OCI-LY7 (cell line): ENCODE measurements around the gene IGFALS. TPM values are rescaled to one million over a fixed set of nuclear protein-coding genes. Genes with fewer than 3 reads are reported as not detected.

Source experiments
- BruUV-seq: library from RNA; stranded (reverse); fragments of 400-500 nt; replicated peaks from 2 replicates; lab custom pipeline; 2021; lab: Mats Ljungman, UMichigan
- CTCF ChIA-PET: fragments of 300-600 bp; sonication (Branson Sonifier 250); formaldehyde crosslinking; loops from one replicate; lab custom pipeline; 2022; ENCODE audit warnings: antibody characterized with exemption; ENCODE audit not compliant: unreplicated experiment; lab: Charles Lee
- POLR2A ChIA-PET: fragments of 300-600 bp; sonication (Branson Sonifier 250); formaldehyde crosslinking; loops from one replicate; lab custom pipeline; 2022; ENCODE audit warnings: antibody characterized with exemption; lab: Charles Lee
- DNase-seq: peaks from one replicate; pipeline ENCODE4 v3.0.0-alpha.2; 2015; ENCODE audit warnings: low spot score
- H2AFZ ChIP-seq: fragments of 200-600 bp; sonication (generic), shearing (Covaris generic); 2 replicates; pipeline ENCODE4 v1.6.1; 2014; ENCODE audit warnings: mild to moderate bottlenecking, antibody characterized with exemption, low read length, moderate library complexity
- H3K27ac ChIP-seq: fragments of 200-600 bp; sonication (generic); 2 replicates; pipeline ENCODE4 v1.5.1; 2014; ENCODE audit warnings: mixed run types, low read depth, mild to moderate bottlenecking, moderate library complexity, low read length, inconsistent platforms; ENCODE audit not compliant: poor library complexity, severe bottlenecking
- H3K36me3 ChIP-seq: fragments of 200-600 bp; sonication (generic); 2 replicates; pipeline ENCODE4 v1.6.1; 2014; ENCODE audit warnings: mild to moderate bottlenecking, antibody characterized with exemption, low read length, moderate library complexity, mixed read lengths; ENCODE audit not compliant: insufficient read depth
- H3K4me1 ChIP-seq: fragments of 200-600 bp; sonication (generic); 2 replicates; pipeline ENCODE4 v1.5.1; 2014; ENCODE audit warnings: mild to moderate bottlenecking, low read length; ENCODE audit not compliant: insufficient read depth, poor library complexity, severe bottlenecking
- H3K4me2 ChIP-seq: fragments of 200-600 bp; sonication (generic); 2 replicates; pipeline ENCODE4 v1.6.1; 2014; ENCODE audit warnings: mild to moderate bottlenecking, low read length
- H3K4me3 ChIP-seq: fragments of 200-600 bp; sonication (generic); 2 replicates; pipeline ENCODE4 v1.5.1; 2014; ENCODE audit warnings: mild to moderate bottlenecking, low read depth, low read length; ENCODE audit not compliant: poor library complexity, severe bottlenecking
- H3K79me2 ChIP-seq: fragments of 200-600 bp; sonication (generic); 2 replicates; pipeline ENCODE4 v1.6.1; 2016; ENCODE audit warnings: low read depth, mild to moderate bottlenecking, low read length, moderate library complexity, mixed read lengths; ENCODE audit not compliant: insufficient read depth
- H3K9me2 ChIP-seq: fragments of 200-600 bp; sonication (generic); 2 replicates; pipeline ENCODE4 v1.6.1; 2016; ENCODE audit warnings: mild to moderate bottlenecking, low read length, mixed read lengths; ENCODE audit not compliant: insufficient read depth
- H3K9me3 ChIP-seq: fragments of 200-600 bp; sonication (generic); 2 replicates; pipeline ENCODE4 v1.6.1; 2014; ENCODE audit warnings: mild to moderate bottlenecking, mixed run types, low read length, mixed read lengths
- H4K20me1 ChIP-seq: fragments of 200-600 bp; sonication (generic); 2 replicates; pipeline ENCODE4 v1.6.1; 2014; ENCODE audit warnings: mild to moderate bottlenecking, antibody characterized with exemption, low read length, moderate library complexity, mixed read lengths; ENCODE audit not compliant: insufficient read depth
- CTCF ChIP-seq: fragments of 200-600 bp; sonication (generic); conservative IDR thresholded peaks from 2 replicates; pipeline ENCODE4 v1.5.1; 2014; ENCODE audit warnings: mild to moderate bottlenecking, antibody characterized with exemption, low read length, moderate library complexity, mixed read lengths
- EZH2phosphoT487 ChIP-seq: fragments of 200-600 bp; sonication (generic); IDR thresholded peaks from 2 replicates; pipeline ENCODE4 v1.6.1; 2018; ENCODE audit warnings: low read depth, borderline replicate concordance, mild to moderate bottlenecking, mixed run types, antibody characterized with exemption, low read length, moderate library complexity, mixed read lengths
- intact Hi-C: fragments of 100-400 bp; cut with micrococcal nuclease; formaldehyde crosslinking; loops from one replicate; pipeline ENCODE4 v1.10.0; 2022; ENCODE audit not compliant: unreplicated experiment
- total RNA-seq, 2 experiments: library from RNA; depleted of rRNA in 1 of 2; stranded (reverse); fragments of >200 nt in 1 of 2; shearing (Covaris generic) in 1 of 2; gene quantifications; 2 replicates each; pipeline ENCODE4 v1.2.3, GENCODE V29; 2014 to 2022

Gene IGFALS
- total RNA-seq, 2 experiments from 2014 or later = 0.13 TPM; not detected in 1

- ChIA-PET CTCF (no interaction called here), POLR2A (no interaction called here)
- Histone ChIP-seq H2AFZ (no peak overlapping the region), H3K27ac (no peak overlapping the region), H4K20me1 (no peaks in the 10 kb centered on the region; the same call in 1 of the 2 replicates), H3K4me2 (no peak overlapping the region), H3K4me1 (peaks cover 6% of the 10 kb centered on the region), H3K9me3 (no peaks in the 10 kb centered on the region), H3K36me3 (peaks cover 39% of the 10 kb centered on the region; the same call in 1 of the 2 replicates), H3K79me2 (peaks cover 21% of the 10 kb centered on the region), H3K9me2 (no peaks in the 10 kb centered on the region), H3K4me3 (no peak overlapping the region)
- no TSS peak for BruUV-seq
- intact Hi-C loops = no loop called here
- DNase-seq = no peak
- no peak for TF ChIP-seq EZH2phosphoT487
- TF ChIP-seq CTCF = no peak
These were observed 5.3 kb downstream of the IGFALS start for GRCh38 chr16:1788095-1788707.

GRCh38 chr16:1787322-1788094 is 6.0 kb downstream of the IGFALS start:
- no peaks in the 10 kb centered on the region; the same call in 1 of the 2 replicates for H4K20me1 ChIP-seq
- peaks cover 22% of the 10 kb centered on the region for H3K79me2 ChIP-seq
- intact Hi-C loops = no loop called here
- no peak overlapping the region for H2AFZ ChIP-seq
- no peak overlapping the region for H3K4me2 ChIP-seq
- TF ChIP-seq CTCF (no peak), EZH2phosphoT487 (no peak)
- no peaks in the 10 kb centered on the region for H3K9me2 ChIP-seq
- no peak for DNase-seq
- H3K4me1 ChIP-seq = peaks cover 6% of the 10 kb centered on the region
- CTCF ChIA-PET = no interaction called here
- H3K4me3 ChIP-seq = no peak overlapping the region
- no TSS peak for BruUV-seq
- H3K36me3 ChIP-seq = peaks cover 39% of the 10 kb centered on the region; the same call in 1 of the 2 replicates
- no peaks in the 10 kb centered on the region for H3K9me3 ChIP-seq
- H3K27ac ChIP-seq = no peak overlapping the region
- POLR2A ChIA-PET = no interaction called here

GRCh38 chr16:1787056-1787321 is 6.5 kb downstream of the IGFALS start:
- no peak overlapping the region for H2AFZ ChIP-seq
- no peak overlapping the region for H3K4me3 ChIP-seq
- no peaks in the 10 kb centered on the region; the same call in 1 of the 2 replicates for H4K20me1 ChIP-seq
- peaks cover 39% of the 10 kb centered on the region; the same call in 1 of the 2 replicates for H3K36me3 ChIP-seq
- peaks cover 6% of the 10 kb centered on the region for H3K4me1 ChIP-seq
- no peak overlapping the region for H3K4me2 ChIP-seq
- DNase-seq = no peak
- no peak overlapping the region for H3K27ac ChIP-seq
- CTCF ChIA-PET = no interaction called here
- peaks cover 22% of the 10 kb centered on the region for H3K79me2 ChIP-seq
- H3K9me3 ChIP-seq = no peaks in the 10 kb centered on the region
- BruUV-seq = no TSS peak
- TF ChIP-seq EZH2phosphoT487 (no peak), CTCF (no peak)
- intact Hi-C loops = no loop called here
- H3K9me2 ChIP-seq = no peaks in the 10 kb centered on the region
- POLR2A ChIA-PET = no interaction called here
